ENCODE results near the gene LMAN2. TPM values are rescaled to one million over a fixed set of nuclear protein-coding genes. Genes with fewer than 3 reads are reported as not detected.

LMAN2 gene
- total RNA-seq, 4 donors from 2014 or later: 193 to 321 (median 268) TPM

DNA sequence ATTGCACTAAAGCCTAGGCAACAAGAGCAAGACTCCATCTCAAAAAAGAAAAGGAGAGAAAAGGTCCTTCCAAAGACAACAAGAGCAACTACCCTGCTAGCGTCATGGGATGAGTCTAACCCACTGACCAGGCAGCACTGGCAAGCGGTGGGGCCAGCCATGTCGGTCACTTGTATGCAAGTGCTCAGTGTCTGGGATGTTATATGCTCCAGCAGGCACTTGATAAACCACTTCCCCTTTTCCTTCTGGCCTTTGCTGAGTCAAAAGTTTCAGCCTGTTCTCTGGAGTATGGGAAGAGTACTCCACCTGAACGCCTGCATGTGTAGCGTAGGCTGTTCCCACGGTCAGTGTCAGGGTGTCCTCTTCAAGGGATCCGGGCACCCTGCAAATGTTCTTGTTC lies 30.6 kb downstream of the LMAN2 start:
- Histone ChIP-seq H3K27ac (no peak overlapping the region), H3K9me3 (no peaks in the 10 kb centered on the region), H3K27me3 (no peaks in the 10 kb centered on the region), H3K4me3 (no peak overlapping the region), H3K4me1 (peaks cover 0 to 7% (median 0%) of the 10 kb centered on the region in 4 donors), H3K36me3 (peaks cover 0 to 3% (median 0%) of the 10 kb centered on the region in 3 donors)
- TF ChIP-seq, protein P1, sequence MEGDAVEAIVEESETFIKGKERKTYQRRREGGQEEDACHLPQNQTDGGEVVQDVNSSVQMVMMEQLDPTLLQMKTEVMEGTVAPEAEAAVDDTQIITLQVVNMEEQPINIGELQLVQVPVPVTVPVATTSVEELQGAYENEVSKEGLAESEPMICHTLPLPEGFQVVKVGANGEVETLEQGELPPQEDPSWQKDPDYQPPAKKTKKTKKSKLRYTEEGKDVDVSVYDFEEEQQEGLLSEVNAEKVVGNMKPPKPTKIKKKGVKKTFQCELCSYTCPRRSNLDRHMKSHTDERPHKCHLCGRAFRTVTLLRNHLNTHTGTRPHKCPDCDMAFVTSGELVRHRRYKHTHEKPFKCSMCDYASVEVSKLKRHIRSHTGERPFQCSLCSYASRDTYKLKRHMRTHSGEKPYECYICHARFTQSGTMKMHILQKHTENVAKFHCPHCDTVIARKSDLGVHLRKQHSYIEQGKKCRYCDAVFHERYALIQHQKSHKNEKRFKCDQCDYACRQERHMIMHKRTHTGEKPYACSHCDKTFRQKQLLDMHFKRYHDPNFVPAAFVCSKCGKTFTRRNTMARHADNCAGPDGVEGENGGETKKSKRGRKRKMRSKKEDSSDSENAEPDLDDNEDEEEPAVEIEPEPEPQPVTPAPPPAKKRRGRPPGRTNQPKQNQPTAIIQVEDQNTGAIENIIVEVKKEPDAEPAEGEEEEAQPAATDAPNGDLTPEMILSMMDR (IDR thresholded peaks at IDR 0.05): no peak
- no peak for TF ChIP-seq POLR2A (IDR thresholded peaks at IDR 0.05)
- peak in 1 of 3 donors; percentile 28 for DNase-seq

DNA sequence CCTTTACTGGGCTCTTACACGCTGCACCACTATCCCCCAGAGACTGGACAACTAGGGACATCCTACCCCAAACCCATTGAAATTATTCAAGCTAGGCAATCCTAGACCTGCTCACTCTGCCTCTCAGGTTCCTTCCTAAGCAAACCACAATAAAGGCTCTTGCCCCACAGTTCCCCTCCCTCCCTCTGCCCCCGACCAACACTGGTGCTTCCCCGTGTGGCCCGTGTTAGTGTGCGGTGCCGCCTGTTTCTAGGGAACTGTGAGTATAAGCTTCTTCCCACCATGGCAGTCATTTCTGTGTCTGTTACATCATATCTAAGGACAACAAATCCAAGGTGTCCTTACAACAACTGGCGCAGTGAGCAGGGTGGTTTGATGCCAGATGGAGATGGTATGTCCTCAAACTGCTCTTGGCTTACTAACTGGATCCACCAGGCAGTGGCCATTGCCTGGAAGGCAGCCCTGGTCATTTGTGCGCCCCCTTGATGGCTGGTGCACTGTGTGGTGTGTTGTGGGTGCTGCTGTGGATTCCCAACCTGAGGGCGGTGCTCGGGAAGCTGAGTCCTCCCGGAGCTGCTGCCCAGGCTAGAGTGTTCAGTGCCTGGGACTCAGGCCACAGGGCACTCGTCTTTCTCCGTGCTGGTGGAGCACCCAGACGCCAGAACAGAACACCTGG lies 31.4 kb downstream of the LMAN2 start:
- H3K4me3 ChIP-seq: no peak overlapping the region
- H3K9me3 ChIP-seq: no peaks in the 10 kb centered on the region
- DNase-seq: peak in 1 of 3 donors; percentile 43
- no peaks in the 10 kb centered on the region for H3K27me3 ChIP-seq
- TF ChIP-seq, protein P1 (IDR thresholded peaks at IDR 0.05): no peak
- no peak for TF ChIP-seq POLR2A (IDR thresholded peaks at IDR 0.05)
- H3K36me3 ChIP-seq: peaks cover 0 to 3% (median 0%) of the 10 kb centered on the region in 3 donors
- H3K4me1 ChIP-seq: no peaks in the 10 kb centered on the region
- H3K27ac ChIP-seq: no peak overlapping the region

DNA sequence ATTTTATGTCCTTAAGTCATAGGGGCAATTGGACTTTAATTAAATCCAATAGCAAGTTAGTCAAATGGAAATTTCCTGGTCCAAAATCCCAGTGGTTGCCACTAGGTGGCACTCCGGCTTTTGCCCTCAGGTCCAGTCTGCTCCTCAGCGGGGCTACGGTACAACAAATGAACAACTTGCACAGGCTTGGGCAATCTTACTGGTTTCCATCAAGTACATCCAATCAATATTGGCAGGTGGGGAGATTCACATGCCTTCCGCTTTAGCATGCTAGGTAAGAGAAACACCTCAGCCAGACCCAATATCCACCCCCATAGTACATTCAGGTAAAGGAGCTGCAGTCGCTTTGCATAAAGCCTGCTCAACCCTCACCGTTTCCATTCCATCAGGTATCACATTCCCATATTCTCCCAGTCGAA lies 33.5 kb downstream of the LMAN2 start:
- H3K4me1 ChIP-seq: peaks cover 0 to 2% (median under 1%) of the 10 kb centered on the region in 4 donors
- H3K4me3 ChIP-seq: no peak overlapping the region
- no peaks in the 10 kb centered on the region for H3K9me3 ChIP-seq
- DNase-seq: peak; percentile 70 to 94 (median 79)
- peaks cover 0 to 3% (median 0%) of the 10 kb centered on the region in 3 donors for H3K36me3 ChIP-seq
- TF ChIP-seq POLR2A (IDR thresholded peaks at IDR 0.05): no peak
- TF ChIP-seq, protein P1 (IDR thresholded peaks at IDR 0.05): peak; percentile 82 to 93 (median 88)
- no peaks in the 10 kb centered on the region for H3K27me3 ChIP-seq
- no peak overlapping the region for H3K27ac ChIP-seq

DNA sequence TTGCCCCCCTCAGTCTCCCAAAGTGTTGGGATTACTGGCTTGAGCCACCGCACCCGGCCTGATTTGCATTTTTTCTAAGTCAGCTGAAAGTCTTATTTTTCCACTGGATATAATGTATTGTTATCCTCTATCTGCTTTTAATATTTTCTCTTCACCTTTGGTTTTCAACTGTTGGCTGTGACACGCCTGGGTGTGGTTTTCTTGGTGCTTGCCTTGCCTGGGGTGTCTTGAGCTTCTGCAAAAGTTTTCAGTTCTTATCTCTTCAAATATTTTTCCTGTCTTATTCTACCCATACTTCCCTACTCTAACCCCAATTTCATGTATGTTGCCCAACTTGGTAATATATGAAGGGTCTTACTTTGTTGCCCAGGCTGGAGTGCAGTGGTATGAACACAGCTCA lies 35.5 kb downstream of the LMAN2 start:
- Histone ChIP-seq H3K9me3 (no peaks in the 10 kb centered on the region), H3K4me3 (no peak overlapping the region), H3K27me3 (no peaks in the 10 kb centered on the region), H3K27ac (no peak overlapping the region), H3K4me1 (peaks cover 0 to 21% (median 16%) of the 10 kb centered on the region in 4 donors), H3K36me3 (peaks cover 0 to 3% (median 0%) of the 10 kb centered on the region in 3 donors)
- TF ChIP-seq POLR2A (IDR thresholded peaks at IDR 0.05): no peak
- DNase-seq: no peak

DNA sequence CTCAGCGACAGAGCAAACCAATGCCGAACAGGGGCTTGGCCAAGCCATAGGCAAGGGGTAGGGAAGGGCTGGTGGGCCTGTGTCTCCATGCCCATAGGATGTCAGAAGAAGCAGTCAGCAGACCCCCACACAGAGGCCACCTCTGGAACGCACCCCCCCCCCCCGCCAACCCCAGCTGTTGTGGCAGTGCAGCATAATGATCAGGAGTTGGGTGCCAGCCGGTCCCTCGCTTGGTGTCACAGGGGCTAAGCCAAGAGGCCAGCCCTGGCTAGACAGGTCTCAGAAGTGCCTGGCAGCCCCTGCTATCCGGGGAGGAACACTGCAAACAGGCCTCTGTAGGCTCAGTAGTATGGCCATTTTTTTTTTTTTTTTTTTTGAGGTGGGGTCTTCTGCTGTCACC lies 36.1 kb downstream of the LMAN2 start:
- no peaks in the 10 kb centered on the region for H3K27me3 ChIP-seq
- no peak overlapping the region for H3K27ac ChIP-seq
- H3K4me1 ChIP-seq: peaks cover 5 to 26% (median 22%) of the 10 kb centered on the region in 4 donors
- DNase-seq: peak in 1 of 3 donors; percentile 32
- TF ChIP-seq, protein P1 (IDR thresholded peaks at IDR 0.05): no peak
- no peak for TF ChIP-seq POLR2A (IDR thresholded peaks at IDR 0.05)
- peaks cover 0 to 2% (median 0%) of the 10 kb centered on the region in 3 donors for H3K36me3 ChIP-seq
- no peaks in the 10 kb centered on the region for H3K9me3 ChIP-seq
- H3K4me3 ChIP-seq: no peak overlapping the region

All from Peyer's patch (tissue), 4 donors.